ENCODE results near the gene CHAF1A.

CHAF1A gene

DNA sequence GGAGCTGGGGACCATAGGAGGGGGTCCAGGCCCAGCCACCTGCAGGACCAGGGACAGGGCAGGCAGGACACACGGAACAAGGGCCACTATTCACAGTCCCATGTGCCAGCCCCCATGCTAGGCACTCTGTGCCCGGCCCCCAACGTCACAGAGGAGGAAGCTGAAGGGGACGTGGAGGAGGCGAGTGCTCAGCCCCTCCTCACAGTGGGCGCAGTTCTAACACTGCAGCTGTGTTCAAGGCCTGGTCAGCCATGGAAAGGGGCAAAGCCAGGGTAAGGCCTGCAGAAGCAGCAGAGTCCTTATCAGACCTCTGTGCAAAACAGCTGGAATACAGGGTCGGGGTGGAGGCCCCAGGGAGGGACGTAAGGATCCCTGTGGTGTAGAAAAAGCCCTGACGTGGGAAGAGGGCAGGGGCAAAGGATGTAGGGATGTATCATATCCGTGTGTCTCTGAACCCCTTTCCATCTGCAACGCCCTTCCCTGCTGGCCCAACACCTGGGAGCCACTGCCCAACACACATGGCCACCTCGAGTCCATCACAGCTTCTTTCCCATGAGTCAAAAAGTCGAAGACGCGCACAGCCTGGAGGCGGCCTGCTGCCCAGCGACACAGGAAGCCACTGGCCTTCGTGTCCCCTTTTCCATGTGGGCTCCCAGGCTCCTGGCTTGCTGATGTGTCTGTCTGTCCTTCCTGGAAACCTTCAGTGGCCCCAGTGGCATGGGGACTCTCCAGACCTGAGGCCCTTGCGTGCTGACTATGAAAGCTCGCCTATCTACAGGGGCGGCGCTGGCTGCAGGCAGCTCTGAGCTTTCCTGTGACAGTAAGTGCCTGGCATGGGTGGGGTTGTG lies 30.1 kb upstream of the CHAF1A start:
- H3K27me3 ChIP-seq (ENCODE audit: insufficient read depth, low read length, poor library complexity) = no peaks in the 10 kb centered on the region
- no peak overlapping the region for H3K4me2 ChIP-seq (ENCODE audit: insufficient read depth, low read length)
- ATAC-seq (ENCODE audit: insufficient read depth, low read depth) (no peak), DNase-seq (no peak)
- H3K4me1 ChIP-seq (ENCODE audit: insufficient read depth, low read length) = no peaks in the 10 kb centered on the region; the same call in 1 of the 2 replicates
- H3K4me3 ChIP-seq (ENCODE audit: low read depth in 1 of 2, low read length in 2 of 2) = no peak overlapping the region
- H4K20me1 ChIP-seq (ENCODE audit: insufficient read depth, low read length) = peaks cover 90% of the 10 kb centered on the region
- peaks cover 20% of the 10 kb centered on the region for H3K36me3 ChIP-seq (ENCODE audit: insufficient read depth, low read length)
- H3K27ac ChIP-seq (ENCODE audit: low read length) = no peak overlapping the region
- H3K9ac ChIP-seq (ENCODE audit: low read depth, low read length) = no peak overlapping the region
- no peak overlapping the region for H2AFZ ChIP-seq (ENCODE audit: low read depth, low read length)
- H3K79me2 ChIP-seq (ENCODE audit: insufficient read depth, low read length) = peaks cover 92% of the 10 kb centered on the region
- TF ChIP-seq EZH2 (IDR thresholded peaks at IDR 0.05; ENCODE audit: borderline replicate concordance, low read depth, low read length, severe bottlenecking) = no peak
- TF ChIP-seq, protein P1, sequence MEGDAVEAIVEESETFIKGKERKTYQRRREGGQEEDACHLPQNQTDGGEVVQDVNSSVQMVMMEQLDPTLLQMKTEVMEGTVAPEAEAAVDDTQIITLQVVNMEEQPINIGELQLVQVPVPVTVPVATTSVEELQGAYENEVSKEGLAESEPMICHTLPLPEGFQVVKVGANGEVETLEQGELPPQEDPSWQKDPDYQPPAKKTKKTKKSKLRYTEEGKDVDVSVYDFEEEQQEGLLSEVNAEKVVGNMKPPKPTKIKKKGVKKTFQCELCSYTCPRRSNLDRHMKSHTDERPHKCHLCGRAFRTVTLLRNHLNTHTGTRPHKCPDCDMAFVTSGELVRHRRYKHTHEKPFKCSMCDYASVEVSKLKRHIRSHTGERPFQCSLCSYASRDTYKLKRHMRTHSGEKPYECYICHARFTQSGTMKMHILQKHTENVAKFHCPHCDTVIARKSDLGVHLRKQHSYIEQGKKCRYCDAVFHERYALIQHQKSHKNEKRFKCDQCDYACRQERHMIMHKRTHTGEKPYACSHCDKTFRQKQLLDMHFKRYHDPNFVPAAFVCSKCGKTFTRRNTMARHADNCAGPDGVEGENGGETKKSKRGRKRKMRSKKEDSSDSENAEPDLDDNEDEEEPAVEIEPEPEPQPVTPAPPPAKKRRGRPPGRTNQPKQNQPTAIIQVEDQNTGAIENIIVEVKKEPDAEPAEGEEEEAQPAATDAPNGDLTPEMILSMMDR (IDR thresholded peaks at IDR 0.05; ENCODE audit: borderline replicate concordance, extremely low read depth, low read length, poor library complexity, severe bottlenecking) = no peak
- no peaks in the 10 kb centered on the region for H3K9me3 ChIP-seq (ENCODE audit: insufficient read depth, low read length, severe bottlenecking)

DNA sequence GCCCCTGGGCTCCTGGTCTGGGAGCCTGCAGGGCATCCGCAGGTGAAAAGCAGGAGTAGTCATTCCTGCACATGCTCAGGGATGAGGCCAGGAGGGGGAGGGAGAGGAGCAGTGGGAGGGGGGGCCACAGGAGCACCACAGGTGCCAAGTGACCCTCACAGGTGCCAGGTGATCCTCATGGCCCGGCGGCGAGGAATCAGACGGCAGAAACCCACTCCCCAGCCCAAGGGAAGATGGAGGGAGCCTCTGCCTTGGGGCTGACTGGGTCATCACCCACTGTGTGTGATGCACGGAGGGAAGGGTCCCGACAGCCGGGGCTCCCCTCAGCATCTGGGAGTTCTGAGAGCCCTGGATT lies 29.4 kb upstream of the CHAF1A start:
- Histone ChIP-seq H2AFZ (ENCODE audit: low read depth, low read length) (no peak overlapping the region), H3K27ac (ENCODE audit: low read length) (no peak overlapping the region), H3K4me1 (ENCODE audit: insufficient read depth, low read length) (no peaks in the 10 kb centered on the region; the same call in 1 of the 2 replicates), H3K79me2 (ENCODE audit: insufficient read depth, low read length) (peaks cover 95% of the 10 kb centered on the region), H4K20me1 (ENCODE audit: insufficient read depth, low read length) (peaks cover 90% of the 10 kb centered on the region), H3K9me3 (ENCODE audit: insufficient read depth, low read length, severe bottlenecking) (no peaks in the 10 kb centered on the region), H3K4me2 (ENCODE audit: insufficient read depth, low read length) (no peak overlapping the region), H3K36me3 (ENCODE audit: insufficient read depth, low read length) (peaks cover 19% of the 10 kb centered on the region), H3K4me3 (ENCODE audit: low read depth in 1 of 2, low read length in 2 of 2) (no peak overlapping the region), H3K27me3 (ENCODE audit: insufficient read depth, low read length, poor library complexity) (no peaks in the 10 kb centered on the region), H3K9ac (ENCODE audit: low read depth, low read length) (no peak overlapping the region)
- DNase-seq (no peak), ATAC-seq (ENCODE audit: insufficient read depth, low read depth) (no peak)
- TF ChIP-seq, protein P1 (IDR thresholded peaks at IDR 0.05; ENCODE audit: borderline replicate concordance, extremely low read depth, low read length, poor library complexity, severe bottlenecking) = no peak
- TF ChIP-seq EZH2 (IDR thresholded peaks at IDR 0.05; ENCODE audit: borderline replicate concordance, low read depth, low read length, severe bottlenecking) = no peak

DNA sequence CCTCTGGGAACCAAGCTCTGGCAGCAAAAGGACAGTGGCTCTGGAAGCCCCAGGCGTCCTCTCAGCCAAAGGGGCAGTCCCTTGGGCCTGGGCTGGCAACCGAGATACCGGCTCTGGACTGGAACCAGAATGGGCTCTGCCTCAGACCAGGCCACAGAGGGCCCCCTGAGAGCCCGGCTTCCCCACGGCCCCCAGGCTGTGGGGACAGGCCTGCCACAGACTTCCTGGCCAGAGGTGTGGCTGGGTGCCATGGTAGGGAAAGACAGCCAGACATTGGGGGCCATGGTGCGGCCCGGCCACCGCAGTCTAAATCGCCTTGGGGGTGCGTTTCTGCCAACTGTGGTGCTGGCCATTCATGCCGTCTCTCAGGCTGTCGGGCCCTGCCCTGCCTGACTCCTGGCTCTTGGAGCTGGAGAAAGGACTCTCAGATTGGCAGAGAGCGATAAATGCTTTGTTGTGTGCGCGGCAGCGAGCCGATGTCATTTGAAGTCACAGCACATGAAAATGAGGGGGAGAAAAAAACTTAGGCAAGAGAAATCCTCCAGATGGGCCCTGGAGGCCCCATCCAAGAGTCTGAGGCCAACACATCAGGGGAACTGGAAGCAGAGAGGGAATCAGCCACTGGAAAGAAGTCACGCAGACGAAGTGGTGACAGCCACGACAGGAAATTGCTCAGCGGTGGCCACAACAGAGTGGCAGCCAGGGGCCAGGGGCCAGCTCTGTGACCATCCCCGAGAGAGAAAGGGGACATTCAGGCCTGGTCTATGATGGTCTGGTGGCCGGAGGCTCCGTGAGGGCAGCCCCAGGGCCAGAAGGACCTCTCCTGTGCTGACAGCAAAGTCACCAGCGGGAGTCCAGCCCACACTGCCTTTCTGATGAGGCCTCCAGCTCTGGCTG lies 28.6 kb upstream of the CHAF1A start:
- H3K4me2 ChIP-seq (ENCODE audit: insufficient read depth, low read length) = no peak overlapping the region
- no peak overlapping the region for H3K9ac ChIP-seq (ENCODE audit: low read depth, low read length)
- DNase-seq = no peak
- H3K27me3 ChIP-seq (ENCODE audit: insufficient read depth, low read length, poor library complexity) = no peaks in the 10 kb centered on the region
- H3K27ac ChIP-seq (ENCODE audit: low read length) = no peak overlapping the region
- no peaks in the 10 kb centered on the region for H3K9me3 ChIP-seq (ENCODE audit: insufficient read depth, low read length, severe bottlenecking)
- ATAC-seq (ENCODE audit: insufficient read depth, low read depth) = no peak
- H3K79me2 ChIP-seq (ENCODE audit: insufficient read depth, low read length) = peaks cover 98% of the 10 kb centered on the region
- H4K20me1 ChIP-seq (ENCODE audit: insufficient read depth, low read length) = peaks cover 90% of the 10 kb centered on the region
- no peak overlapping the region for H2AFZ ChIP-seq (ENCODE audit: low read depth, low read length)
- H3K36me3 ChIP-seq (ENCODE audit: insufficient read depth, low read length) = peaks cover 16% of the 10 kb centered on the region
- H3K4me3 ChIP-seq (ENCODE audit: low read depth in 1 of 2, low read length in 2 of 2) = no peak overlapping the region
- no peaks in the 10 kb centered on the region; the same call in 1 of the 2 replicates for H3K4me1 ChIP-seq (ENCODE audit: insufficient read depth, low read length)
- TF ChIP-seq, protein P1 (IDR thresholded peaks at IDR 0.05; ENCODE audit: borderline replicate concordance, extremely low read depth, low read length, poor library complexity, severe bottlenecking) = no peak
- no peak for TF ChIP-seq EZH2 (IDR thresholded peaks at IDR 0.05; ENCODE audit: borderline replicate concordance, low read depth, low read length, severe bottlenecking)
